ENCODE results near the gene SOX15. TPM values are rescaled to one million over a fixed set of nuclear protein-coding genes. Genes with fewer than 3 reads are reported as not detected.

The SOX15 gene
- total and polyA plus RNA-seq, 5 donors from 2014 or later, result not detected

GRCh38 chr17:7557147-7557764 is 32.6 kb downstream of the SOX15 start:
- Histone ChIP-seq H3K27me3 (ENCODE audit: control insufficient read depth, insufficient read depth, low read length) (no peaks in the 10 kb centered on the region), H3K27ac (ENCODE audit: insufficient read depth, low read length, poor library complexity, severe bottlenecking) (peak overlapping the region; percentile 51), H3K36me3 (ENCODE audit: control insufficient read depth, insufficient read depth, low read length) (peaks cover 2% of the 10 kb centered on the region), H3K4me3 (ENCODE audit: low read depth, low read length) (no peak overlapping the region), H3K4me1 (ENCODE audit: control insufficient read depth, insufficient read depth, low read length, poor library complexity, severe bottlenecking) (peaks cover 41% of the 10 kb centered on the region), H3K9me3 (ENCODE audit: control insufficient read depth in 2 of 2, low read length in 2 of 2) (no peaks in the 10 kb centered on the region)
- no peak for DNase-seq
- Mint-ChIP-seq H3K4me3 (peak overlapping the region in 1 of 4 donors; percentile 83), H3K27ac (peak overlapping the region in 1 of 3 donors; percentile 14), H3K4me1 (peaks cover 17 to 65% (median 40%) of the 10 kb centered on the region in 4 donors), H3K9me3 (no peaks in the 10 kb centered on the region), H3K27me3 (peaks cover 7% of the 10 kb centered on the region), H3K36me3 (peaks cover 17% of the 10 kb centered on the region)
- no peak for ATAC-seq (ENCODE audit: low read depth in 2 of 2)

GRCh38 chr17:7556627-7557026 is 33.3 kb downstream of the SOX15 start:
- Mint-ChIP-seq H3K27me3 (peaks cover 7% of the 10 kb centered on the region), H3K9me3 (no peaks in the 10 kb centered on the region), H3K27ac (peak overlapping the region in 1 of 3 donors; percentile 12), H3K4me3 (peak overlapping the region in 1 of 4 donors; percentile 67), H3K4me1 (peaks cover 17 to 71% (median 44%) of the 10 kb centered on the region in 4 donors), H3K36me3 (peaks cover 17% of the 10 kb centered on the region)
- Histone ChIP-seq H3K27me3 (ENCODE audit: control insufficient read depth, insufficient read depth, low read length) (no peaks in the 10 kb centered on the region), H3K27ac (ENCODE audit: insufficient read depth, low read length, poor library complexity, severe bottlenecking) (no peak overlapping the region), H3K4me3 (ENCODE audit: low read depth, low read length) (no peak overlapping the region), H3K9me3 (ENCODE audit: control insufficient read depth in 2 of 2, low read length in 2 of 2) (no peaks in the 10 kb centered on the region), H3K36me3 (ENCODE audit: control insufficient read depth, insufficient read depth, low read length) (peaks cover 2% of the 10 kb centered on the region), H3K4me1 (ENCODE audit: control insufficient read depth, insufficient read depth, low read length, poor library complexity, severe bottlenecking) (peaks cover 43% of the 10 kb centered on the region)
- DNase-seq (no peak), ATAC-seq (ENCODE audit: low read depth in 2 of 2) (no peak)

- Histone ChIP-seq H3K27me3 (ENCODE audit: control insufficient read depth, insufficient read depth, low read length) (no peaks in the 10 kb centered on the region), H3K4me3 (ENCODE audit: low read depth, low read length) (no peak overlapping the region), H3K4me1 (ENCODE audit: control insufficient read depth, insufficient read depth, low read length, poor library complexity, severe bottlenecking) (peaks cover 42% of the 10 kb centered on the region), H3K36me3 (ENCODE audit: control insufficient read depth, insufficient read depth, low read length) (peaks cover 2% of the 10 kb centered on the region), H3K27ac (ENCODE audit: insufficient read depth, low read length, poor library complexity, severe bottlenecking) (no peak overlapping the region), H3K9me3 (ENCODE audit: control insufficient read depth in 2 of 2, low read length in 2 of 2) (no peaks in the 10 kb centered on the region)
- no peaks in the 10 kb centered on the region for H3K9me3 Mint-ChIP-seq
- peaks cover 17% of the 10 kb centered on the region for H3K36me3 Mint-ChIP-seq
- H3K4me3 Mint-ChIP-seq, result peak overlapping the region in 2 of 4 donors; percentile 72 to 73
- peak overlapping the region; percentile 84 to 97 (median 92) for H3K27ac Mint-ChIP-seq
- H3K4me1 Mint-ChIP-seq, result peaks cover 7 to 71% (median 46%) of the 10 kb centered on the region in 4 donors
- DNase-seq (no peak), ATAC-seq (ENCODE audit: low read depth in 2 of 2) (no peak)
- no peaks in the 10 kb centered on the region for H3K27me3 Mint-ChIP-seq
These were observed 34.5 kb downstream of the SOX15 start for GRCh38 chr17:7555320-7555948.

DNA sequence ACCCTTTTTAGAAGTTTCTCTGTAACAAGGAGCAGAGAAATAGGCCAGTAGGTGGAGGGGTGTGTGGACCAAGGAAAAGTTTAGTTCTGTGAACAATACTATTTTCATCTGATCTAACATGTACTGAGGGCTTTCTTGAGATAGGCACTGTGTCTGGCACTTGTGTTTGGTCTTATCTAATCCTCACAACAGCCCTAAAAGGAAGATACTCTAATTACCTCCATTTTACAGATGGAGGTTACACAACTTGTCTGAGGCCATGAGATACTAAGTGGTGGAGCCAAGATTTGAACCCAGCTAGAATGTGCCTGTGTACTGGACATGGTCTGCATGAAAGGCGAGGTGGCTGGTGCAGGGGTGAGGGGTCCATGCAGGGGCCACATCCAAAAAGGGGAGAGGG is 36.5 kb downstream of the SOX15 start:
- ATAC-seq (ENCODE audit: low read depth in 2 of 2) (no peak), DNase-seq (no peak)
- Histone ChIP-seq H3K4me1 (ENCODE audit: control insufficient read depth, insufficient read depth, low read length, poor library complexity, severe bottlenecking) (peaks cover 48% of the 10 kb centered on the region), H3K36me3 (ENCODE audit: control insufficient read depth, insufficient read depth, low read length) (no peaks in the 10 kb centered on the region), H3K9me3 (ENCODE audit: control insufficient read depth in 2 of 2, low read length in 2 of 2) (no peaks in the 10 kb centered on the region), H3K27ac (ENCODE audit: insufficient read depth, low read length, poor library complexity, severe bottlenecking) (peak overlapping the region; percentile 63), H3K27me3 (ENCODE audit: control insufficient read depth, insufficient read depth, low read length) (no peaks in the 10 kb centered on the region), H3K4me3 (ENCODE audit: low read depth, low read length) (peak overlapping the region; percentile 17)
- H3K27ac Mint-ChIP-seq, result peak overlapping the region; percentile 88 to 95 (median 91)
- no peaks in the 10 kb centered on the region for H3K9me3 Mint-ChIP-seq
- peak overlapping the region in 3 of 4 donors; percentile 50 to 87 (median 73) for H3K4me3 Mint-ChIP-seq
- no peaks in the 10 kb centered on the region for H3K27me3 Mint-ChIP-seq
- peaks cover 21% of the 10 kb centered on the region for H3K36me3 Mint-ChIP-seq
- H3K4me1 Mint-ChIP-seq, result peaks cover 5 to 71% (median 52%) of the 10 kb centered on the region in 4 donors

GRCh38 chr17:7552621-7553051 is 37.3 kb downstream of the SOX15 start:
- Histone ChIP-seq H3K36me3 (ENCODE audit: control insufficient read depth, insufficient read depth, low read length) (no peaks in the 10 kb centered on the region), H3K9me3 (ENCODE audit: control insufficient read depth in 2 of 2, low read length in 2 of 2) (no peaks in the 10 kb centered on the region), H3K4me1 (ENCODE audit: control insufficient read depth, insufficient read depth, low read length, poor library complexity, severe bottlenecking) (peaks cover 48% of the 10 kb centered on the region), H3K4me3 (ENCODE audit: low read depth, low read length) (peak overlapping the region; percentile 66), H3K27me3 (ENCODE audit: control insufficient read depth, insufficient read depth, low read length) (no peaks in the 10 kb centered on the region), H3K27ac (ENCODE audit: insufficient read depth, low read length, poor library complexity, severe bottlenecking) (peak overlapping the region; percentile 66)
- ATAC-seq (ENCODE audit: low read depth in 2 of 2) (peak; percentile 72 to 77), DNase-seq (peak in 2 of 3 donors; percentile 49 to 96)
- peak overlapping the region; percentile 88 to 95 (median 91) for H3K27ac Mint-ChIP-seq
- peaks cover 21% of the 10 kb centered on the region for H3K36me3 Mint-ChIP-seq
- H3K4me3 Mint-ChIP-seq, result peak overlapping the region; percentile 8 to 87 (median 72)
- no peaks in the 10 kb centered on the region for H3K9me3 Mint-ChIP-seq
- H3K27me3 Mint-ChIP-seq, result no peaks in the 10 kb centered on the region
- peaks cover 5 to 74% (median 56%) of the 10 kb centered on the region in 4 donors for H3K4me1 Mint-ChIP-seq

- Mint-ChIP-seq H3K4me3 (peak overlapping the region; percentile 47 to 90 (median 70)), H3K27me3 (no peaks in the 10 kb centered on the region), H3K4me1 (peaks cover 5 to 74% (median 57%) of the 10 kb centered on the region in 4 donors), H3K27ac (peak overlapping the region; percentile 88 to 97 (median 95)), H3K9me3 (no peaks in the 10 kb centered on the region), H3K36me3 (peaks cover 18% of the 10 kb centered on the region)
- Histone ChIP-seq H3K9me3 (ENCODE audit: control insufficient read depth in 2 of 2, low read length in 2 of 2) (no peaks in the 10 kb centered on the region), H3K27ac (ENCODE audit: insufficient read depth, low read length, poor library complexity, severe bottlenecking) (peak overlapping the region; percentile 15), H3K4me1 (ENCODE audit: control insufficient read depth, insufficient read depth, low read length, poor library complexity, severe bottlenecking) (peaks cover 51% of the 10 kb centered on the region), H3K27me3 (ENCODE audit: control insufficient read depth, insufficient read depth, low read length) (no peaks in the 10 kb centered on the region), H3K4me3 (ENCODE audit: low read depth, low read length) (no peak overlapping the region), H3K36me3 (ENCODE audit: control insufficient read depth, insufficient read depth, low read length) (no peaks in the 10 kb centered on the region)
- ATAC-seq (ENCODE audit: low read depth in 2 of 2) (no peak), DNase-seq (no peak)
These were observed 38.5 kb downstream of the SOX15 start for GRCh38 chr17:7551396-7551795.

GRCh38 chr17:7550344-7550743 is 39.5 kb downstream of the SOX15 start:
- Mint-ChIP-seq H3K4me3 (peak overlapping the region; percentile 89 to 96 (median 92)), H3K27ac (peak overlapping the region; percentile 88 to 97 (median 92)), H3K36me3 (peaks cover 16% of the 10 kb centered on the region), H3K27me3 (no peaks in the 10 kb centered on the region), H3K4me1 (peaks cover 5 to 68% (median 51%) of the 10 kb centered on the region in 4 donors), H3K9me3 (no peaks in the 10 kb centered on the region)
- no peaks in the 10 kb centered on the region for H3K27me3 ChIP-seq (ENCODE audit: control insufficient read depth, insufficient read depth, low read length)
- H3K4me3 ChIP-seq (ENCODE audit: low read depth, low read length), result peak overlapping the region; percentile 70
- peak overlapping the region; percentile 69 for H3K27ac ChIP-seq (ENCODE audit: insufficient read depth, low read length, poor library complexity, severe bottlenecking)
- no peaks in the 10 kb centered on the region for H3K9me3 ChIP-seq (ENCODE audit: control insufficient read depth in 2 of 2, low read length in 2 of 2)
- H3K4me1 ChIP-seq (ENCODE audit: control insufficient read depth, insufficient read depth, low read length, poor library complexity, severe bottlenecking), result peaks cover 51% of the 10 kb centered on the region
- no peaks in the 10 kb centered on the region for H3K36me3 ChIP-seq (ENCODE audit: control insufficient read depth, insufficient read depth, low read length)
- DNase-seq, result no peak
- no peak for ATAC-seq (ENCODE audit: low read depth in 2 of 2)

All from CD4-positive, CD25-positive, alpha-beta regulatory T cell (primary cell).